Measurements from ENCODE around the gene CDC7. TPM values are rescaled to one million over a fixed set of nuclear protein-coding genes. Genes with fewer than 3 reads are reported as not detected.

The CDC7 gene
- total and polyA plus RNA-seq, 9 of the 15 experiments (the other 6 are each of a cell fraction or from before 2014, with no cell fraction given) = 22.3 to 66.8 (median 44.2) TPM

- no peaks in the 10 kb centered on the region for H3K36me3 ChIP-seq (ENCODE audit: control insufficient read depth, insufficient read depth, low read length)
- no peak overlapping the region for H3K27ac ChIP-seq (ENCODE audit: extremely low read depth, low read depth, low read length)
- BruUV-seq (replicated peaks) = no TSS peak
- no peak overlapping the region for H3K4me3 ChIP-seq
- no peak overlapping the region for H3K4me2 ChIP-seq (ENCODE audit: insufficient read depth, low read length)
- ATAC-seq (no peak), FAIRE-seq (no peak), DNase-seq (ENCODE audit: extremely low read depth in 1 of 4, low spot score in 3 of 4) (no peak)
- H3K9ac ChIP-seq (ENCODE audit: insufficient read depth in 1 of 2, low read depth in 2 of 2, low read length in 2 of 2) = peak overlapping the region in 1 of 2 experiments; percentile 28; a peak in 1 of 4 replicates
- in situ Hi-C loops (cut with MboI) (no loop called here), intact Hi-C loops (cut with micrococcal nuclease) (loop anchor here (10.0 kb wide), 2 partner anchors 148 to 178 kb away; no protein-coding TSS in a partner anchor)
- H3K9me3 ChIP-seq (replicated peaks; ENCODE audit: control insufficient read depth, insufficient read depth, low read depth, low read length) = no peaks in the 10 kb centered on the region
- CTCF ChIA-PET (ENCODE audit: low intra/inter-chr PET ratio) = no interaction called here
- no peaks in the 10 kb centered on the region for H3K9me1 ChIP-seq (ENCODE audit: control insufficient read depth, insufficient read depth, low read length)
- POLR2A ChIA-PET = interaction anchor here (0.6 kb wide), 1 partner anchor 382 kb away, joined by 3 read pairs; no protein-coding TSS in a partner anchor
- 0 out of 2 replicates have a peak, but pooled peaks cover 3% of the 10 kb centered on the region for H4K20me1 ChIP-seq (replicated peaks; ENCODE audit: control insufficient read depth, insufficient read depth, low read length)
- no peak overlapping the region for H2AFZ ChIP-seq (ENCODE audit: low read depth, low read length)
- no peaks in the 10 kb centered on the region for H3K27me3 ChIP-seq (ENCODE audit: control insufficient read depth in 2 of 2, insufficient read depth in 2 of 2, low read length in 2 of 2)
- H3K79me2 ChIP-seq (ENCODE audit: control insufficient read depth, insufficient read depth, low read length) = no peaks in the 10 kb centered on the region
- H3K4me1 ChIP-seq (replicated peaks in 1 of 2; ENCODE audit: control insufficient read depth in 2 of 2, insufficient read depth in 2 of 2, low read length in 2 of 2) = peaks cover 14 to 38% of the 10 kb centered on the region in 2 experiments
- WGBS (ENCODE audit: insufficient coverage, low coverage, missing lambda C conversion rate) = 78% methylated on average over 5 of the region's 5 CpGs
- TF ChIP-seq ARNT (IDR thresholded peaks at IDR 0.05) = no peak
- no peak for TF ChIP-seq ZNF143 (CRISPR knock-in tag; IDR thresholded peaks at IDR 0.05)
- TF ChIP-seq CUX1 (CRISPR knock-in tag; IDR thresholded peaks at IDR 0.05) = no peak
- no peak for TF ChIP-seq EGR1 (conservative IDR thresholded peaks at IDR 0.05)
- no peak for TF ChIP-seq SNIP1 (IDR thresholded peaks at IDR 0.05; ENCODE audit: low read depth)
- no peak for TF ChIP-seq ARHGAP35 (IDR thresholded peaks at IDR 0.05; ENCODE audit: partially characterized antibody)
- no peak for TF ChIP-seq ZNF3 (CRISPR knock-in tag; IDR thresholded peaks at IDR 0.05)
- no peak for TF ChIP-seq PURB (CRISPR knock-in tag; IDR thresholded peaks at IDR 0.05; ENCODE audit: low read depth)
- TF ChIP-seq, protein P1, sequence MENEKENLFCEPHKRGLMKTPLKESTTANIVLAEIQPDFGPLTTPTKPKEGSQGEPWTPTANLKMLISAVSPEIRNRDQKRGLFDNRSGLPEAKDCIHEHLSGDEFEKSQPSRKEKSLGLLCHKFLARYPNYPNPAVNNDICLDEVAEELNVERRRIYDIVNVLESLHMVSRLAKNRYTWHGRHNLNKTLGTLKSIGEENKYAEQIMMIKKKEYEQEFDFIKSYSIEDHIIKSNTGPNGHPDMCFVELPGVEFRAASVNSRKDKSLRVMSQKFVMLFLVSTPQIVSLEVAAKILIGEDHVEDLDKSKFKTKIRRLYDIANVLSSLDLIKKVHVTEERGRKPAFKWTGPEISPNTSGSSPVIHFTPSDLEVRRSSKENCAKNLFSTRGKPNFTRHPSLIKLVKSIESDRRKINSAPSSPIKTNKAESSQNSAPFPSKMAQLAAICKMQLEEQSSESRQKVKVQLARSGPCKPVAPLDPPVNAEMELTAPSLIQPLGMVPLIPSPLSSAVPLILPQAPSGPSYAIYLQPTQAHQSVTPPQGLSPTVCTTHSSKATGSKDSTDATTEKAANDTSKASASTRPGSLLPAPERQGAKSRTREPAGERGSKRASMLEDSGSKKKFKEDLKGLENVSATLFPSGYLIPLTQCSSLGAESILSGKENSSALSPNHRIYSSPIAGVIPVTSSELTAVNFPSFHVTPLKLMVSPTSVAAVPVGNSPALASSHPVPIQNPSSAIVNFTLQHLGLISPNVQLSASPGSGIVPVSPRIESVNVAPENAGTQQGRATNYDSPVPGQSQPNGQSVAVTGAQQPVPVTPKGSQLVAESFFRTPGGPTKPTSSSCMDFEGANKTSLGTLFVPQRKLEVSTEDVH (IDR thresholded peaks at IDR 0.05; ENCODE audit: low read depth, partially characterized antibody) = no peak
- TF ChIP-seq, protein P2, sequence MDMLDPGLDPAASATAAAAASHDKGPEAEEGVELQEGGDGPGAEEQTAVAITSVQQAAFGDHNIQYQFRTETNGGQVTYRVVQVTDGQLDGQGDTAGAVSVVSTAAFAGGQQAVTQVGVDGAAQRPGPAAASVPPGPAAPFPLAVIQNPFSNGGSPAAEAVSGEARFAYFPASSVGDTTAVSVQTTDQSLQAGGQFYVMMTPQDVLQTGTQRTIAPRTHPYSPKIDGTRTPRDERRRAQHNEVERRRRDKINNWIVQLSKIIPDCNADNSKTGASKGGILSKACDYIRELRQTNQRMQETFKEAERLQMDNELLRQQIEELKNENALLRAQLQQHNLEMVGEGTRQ (CRISPR knock-in tag; IDR thresholded peaks at IDR 0.05) = no peak
- TF ChIP-seq NCOA6 (IDR thresholded peaks at IDR 0.05) = no peak
- TF ChIP-seq SRSF1 (IDR thresholded peaks at IDR 0.05; ENCODE audit: low read depth, low read length) = no peak
- no peak for TF ChIP-seq YY1 (IDR thresholded peaks at IDR 0.05; ENCODE audit: borderline replicate concordance in 1 of 3, control insufficient read depth in 1 of 3, extremely low read depth in 1 of 3, insufficient read depth in 3 of 3, insufficient read length in 1 of 3, insufficient replicate concordance in 2 of 3, low read depth in 1 of 3, low read length in 2 of 3)
These were observed 56.5 kb downstream of the CDC7 start for GRCh38 chr1:91557039-91557690.
